HEK293 (cell line): Measurements from ENCODE around the gene HDAC7.
A peak's percentile ranks its signal among the peaks of the same experiment; 100 is the strongest.
"Not testable (repeated sequence)": the region's sequence is repeated elsewhere in the genome, so short reads cannot be mapped to it uniquely, and the experiment has no call there.

Source experiments
- CTCF ChIA-PET: fragments of 350-600 bp; formaldehyde crosslinking; extraction: SDS; loops from one replicate; lab custom pipeline; 2021; ENCODE audit warnings: antibody characterized with exemption; lab: Yijun Ruan, JAX
- POLR2A ChIA-PET: fragments of 300-600 bp; formaldehyde crosslinking; extraction: SDS; loops from one replicate; lab custom pipeline; 2020; ENCODE audit warnings: antibody characterized with exemption, inconsistent platforms; lab: Yijun Ruan, JAX
- H3K27ac ChIP-seq: fragments of 200-500 bp; sonication (Bioruptor generic); 2 replicates; pipeline ENCODE4 v1.5.1; 2014; ENCODE audit warnings: low read depth, low read length, control low read depth, inconsistent platforms; ENCODE audit errors: extremely low read depth
- H3K36me3 ChIP-seq, 2 experiments: fragments of 200-500 bp in 1 of 2; sonication (Bioruptor generic) in 1 of 2; 1 replicate in 1 of 2; 2 replicates in 1 of 2; pipeline ENCODE4 v1.5.1; 2014 to 2017; ENCODE audit warnings: inconsistent platforms in 2 of 2, low read length in 2 of 2; ENCODE audit not compliant: control insufficient read depth in 2 of 2, insufficient read depth in 1 of 2
- H3K4me1 ChIP-seq: fragments of 200-500 bp; sonication (Bioruptor generic); 2 replicates; pipeline ENCODE4 v1.5.1; 2014; ENCODE audit warnings: mild to moderate bottlenecking, low read length, inconsistent platforms; ENCODE audit not compliant: control insufficient read depth, insufficient read depth
- H3K4me3 ChIP-seq: 2 replicates; pipeline ENCODE4 v1.5.1; 2011; ENCODE audit warnings: low read depth, mild to moderate bottlenecking, control low read depth, low read length, moderate library complexity
- H3K9me3 ChIP-seq: fragments of 200-500 bp; sonication (Bioruptor generic); 2 replicates; pipeline ENCODE4 v1.5.1; 2014; ENCODE audit warnings: low read depth, low read length, inconsistent platforms; ENCODE audit not compliant: control insufficient read depth, insufficient read depth
- EGR2 ChIP-seq: fragments of 450-650 bp; formaldehyde crosslinking; IDR thresholded peaks from 2 replicates; pipeline ENCODE4 v1.5.1; 2016; ENCODE audit warnings: low read depth, missing biosample characterization, missing genetic modification characterization
- FEZF1 ChIP-seq: fragments of 450-650 bp; formaldehyde crosslinking; IDR thresholded peaks from 2 replicates; pipeline ENCODE4 v1.5.1; 2016; ENCODE audit warnings: missing biosample characterization, missing genetic modification characterization
- GLIS1 ChIP-seq: fragments of 450-650 bp; formaldehyde crosslinking; IDR thresholded peaks from 2 replicates; pipeline ENCODE4 v1.5.1; 2016; ENCODE audit warnings: missing biosample characterization, missing genetic modification characterization
- GLIS2 ChIP-seq: fragments of 450-650 bp; formaldehyde crosslinking; IDR thresholded peaks from 2 replicates; pipeline ENCODE4 v1.5.1; 2016; ENCODE audit warnings: missing biosample characterization, missing genetic modification characterization
- HOXD13 ChIP-seq: sonication (generic); formaldehyde crosslinking; IDR thresholded peaks from 2 replicates; pipeline ENCODE4 v1.8.0; 2022; ENCODE audit warnings: missing genetic modification reagents, borderline replicate concordance
- KLF10 ChIP-seq: fragments of 450-650 bp; IDR thresholded peaks from 2 replicates; pipeline ENCODE4 v1.5.1; 2018; ENCODE audit warnings: missing biosample characterization, mild to moderate bottlenecking, missing genetic modification characterization
- MYNN ChIP-seq: fragments of 450-650 bp; formaldehyde crosslinking; IDR thresholded peaks from 2 replicates; pipeline ENCODE4 v1.5.1; 2016; ENCODE audit warnings: missing biosample characterization, missing genetic modification characterization, borderline replicate concordance
- OSR2 ChIP-seq: fragments of 450-650 bp; formaldehyde crosslinking; IDR thresholded peaks from 2 replicates; pipeline ENCODE4 v1.5.1; 2016; ENCODE audit warnings: missing biosample characterization, missing genetic modification characterization
- SCRT2 ChIP-seq: fragments of 450-650 bp; formaldehyde crosslinking; IDR thresholded peaks from 2 replicates; pipeline ENCODE4 v1.5.1; 2016; ENCODE audit warnings: missing biosample characterization, missing genetic modification characterization
- SP7 ChIP-seq: fragments of 450-650 bp; formaldehyde crosslinking; IDR thresholded peaks from 2 replicates; pipeline ENCODE4 v1.5.1; 2016; ENCODE audit warnings: missing biosample characterization, missing genetic modification characterization
- WT1 ChIP-seq: fragments of 450-650 bp; formaldehyde crosslinking; IDR thresholded peaks from 2 replicates; pipeline ENCODE4 v1.5.1; 2016; ENCODE audit warnings: missing biosample characterization, missing genetic modification characterization
- ZBTB17 ChIP-seq: fragments of 450-650 bp; formaldehyde crosslinking; IDR thresholded peaks from 2 replicates; pipeline ENCODE4 v1.5.1; 2016; ENCODE audit warnings: missing biosample characterization, missing genetic modification characterization
- ZBTB8A ChIP-seq: fragments of 450-650 bp; formaldehyde crosslinking; IDR thresholded peaks from 2 replicates; pipeline ENCODE4 v1.5.1; 2016; ENCODE audit warnings: missing biosample characterization, missing genetic modification characterization
- ZFP3 ChIP-seq: fragments of 450-650 bp; formaldehyde crosslinking; IDR thresholded peaks from 2 replicates; pipeline ENCODE4 v1.5.1; 2016; ENCODE audit warnings: low read depth, missing biosample characterization, missing genetic modification characterization
- ZIC2 ChIP-seq: fragments of 450-650 bp; formaldehyde crosslinking; IDR thresholded peaks from 2 replicates; pipeline ENCODE4 v1.5.1; 2016; ENCODE audit warnings: missing biosample characterization, missing genetic modification characterization
- ZNF138 ChIP-seq: fragments of 450-650 bp; formaldehyde crosslinking; IDR thresholded peaks from 2 replicates; pipeline ENCODE4 v1.5.1; 2016; ENCODE audit warnings: missing biosample characterization, missing genetic modification characterization, borderline replicate concordance
- ZNF184 ChIP-seq: fragments of 450-650 bp; IDR thresholded peaks from 2 replicates; pipeline ENCODE4 v1.5.1; 2018; ENCODE audit warnings: missing biosample characterization, mild to moderate bottlenecking, missing genetic modification characterization
- ZNF501 ChIP-seq: fragments of 450-650 bp; formaldehyde crosslinking; IDR thresholded peaks from 2 replicates; pipeline ENCODE4 v1.5.1; 2016; ENCODE audit warnings: missing biosample characterization, missing genetic modification characterization
- TF ChIP-seq, protein P1 (sequence below): fragments of 450-650 bp; formaldehyde crosslinking; IDR thresholded peaks from 2 replicates; pipeline ENCODE4 v1.5.1; 2016; ENCODE audit warnings: missing biosample characterization, missing genetic modification characterization
- TF ChIP-seq, protein P2 (sequence below): fragments of 450-650 bp; formaldehyde crosslinking; IDR thresholded peaks from 2 replicates; pipeline ENCODE4 v1.5.1; 2016; ENCODE audit warnings: missing biosample characterization, missing genetic modification characterization, low read depth
- TF ChIP-seq, protein P3 (sequence below): fragments of 450-650 bp; formaldehyde crosslinking; IDR thresholded peaks from 2 replicates; pipeline ENCODE4 v1.5.1; 2016; ENCODE audit warnings: missing biosample characterization, missing genetic modification characterization
- TF ChIP-seq, protein P4 (sequence below): fragments of 450-650 bp; formaldehyde crosslinking; IDR thresholded peaks from 2 replicates; pipeline ENCODE4 v1.5.1; 2016; ENCODE audit warnings: missing biosample characterization, missing genetic modification characterization

The HDAC7 gene

DNA sequence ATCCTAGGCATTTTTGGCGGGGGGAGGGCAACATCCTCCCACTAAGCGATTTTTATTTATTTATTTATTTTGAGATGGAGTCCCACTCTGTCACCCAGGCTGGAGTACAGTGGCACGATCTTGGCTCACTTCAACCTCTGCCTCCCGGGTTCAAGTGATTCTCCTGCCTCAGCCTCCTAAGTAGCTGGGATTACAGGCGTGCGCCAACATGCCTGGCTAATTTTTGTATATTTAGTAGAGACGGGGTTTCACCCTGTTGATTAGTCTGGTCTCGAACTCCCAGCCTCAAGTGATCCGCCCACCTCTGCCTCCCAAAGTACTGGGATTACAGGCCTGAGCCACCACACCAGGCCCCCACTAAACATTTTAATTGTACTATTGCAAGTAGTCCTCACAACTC, 10.2 kb downstream of the HDAC7 start:
- TF ChIP-seq ZBTB17 (tag by site-specific recombination), result peak; percentile 85
- TF ChIP-seq SCRT2 (tag by site-specific recombination), result peak; percentile 26; the same call in 1 of the 2 replicates
- TF ChIP-seq EGR2, result peak; percentile 16; the same call in 1 of the 2 replicates
- peak; percentile 54; the same call in 1 of the 2 replicates for TF ChIP-seq OSR2 (tag by site-specific recombination)
- TF ChIP-seq WT1 (tag by site-specific recombination), result peak; percentile 40; the same call in 1 of the 2 replicates
- TF ChIP-seq, all 188 proteins: peak for 5; not testable (repeated sequence) for 183
- ChIA-PET CTCF (interaction anchor here (0.7 to 14.1 kb wide), 5 partner anchors 9 to 67 kb away, joined by 3 to 234 read pairs (median 17); no protein-coding TSS in a partner anchor), POLR2A (interaction anchor here (0.6 to 1.5 kb wide), 2 partner anchors 19 to 125 kb away, joined by 3 to 5 read pairs; no protein-coding TSS in a partner anchor)
- H3K36me3 ChIP-seq, result peaks cover 0 to 13% of the 10 kb centered on the region in 2 experiments; a peak in 1 of 3 replicates
- H3K4me1 ChIP-seq, result peaks cover 26% of the 10 kb centered on the region
- not testable (repeated sequence) for H3K27ac ChIP-seq, H3K9me3 ChIP-seq, H3K4me3 ChIP-seq

DNA sequence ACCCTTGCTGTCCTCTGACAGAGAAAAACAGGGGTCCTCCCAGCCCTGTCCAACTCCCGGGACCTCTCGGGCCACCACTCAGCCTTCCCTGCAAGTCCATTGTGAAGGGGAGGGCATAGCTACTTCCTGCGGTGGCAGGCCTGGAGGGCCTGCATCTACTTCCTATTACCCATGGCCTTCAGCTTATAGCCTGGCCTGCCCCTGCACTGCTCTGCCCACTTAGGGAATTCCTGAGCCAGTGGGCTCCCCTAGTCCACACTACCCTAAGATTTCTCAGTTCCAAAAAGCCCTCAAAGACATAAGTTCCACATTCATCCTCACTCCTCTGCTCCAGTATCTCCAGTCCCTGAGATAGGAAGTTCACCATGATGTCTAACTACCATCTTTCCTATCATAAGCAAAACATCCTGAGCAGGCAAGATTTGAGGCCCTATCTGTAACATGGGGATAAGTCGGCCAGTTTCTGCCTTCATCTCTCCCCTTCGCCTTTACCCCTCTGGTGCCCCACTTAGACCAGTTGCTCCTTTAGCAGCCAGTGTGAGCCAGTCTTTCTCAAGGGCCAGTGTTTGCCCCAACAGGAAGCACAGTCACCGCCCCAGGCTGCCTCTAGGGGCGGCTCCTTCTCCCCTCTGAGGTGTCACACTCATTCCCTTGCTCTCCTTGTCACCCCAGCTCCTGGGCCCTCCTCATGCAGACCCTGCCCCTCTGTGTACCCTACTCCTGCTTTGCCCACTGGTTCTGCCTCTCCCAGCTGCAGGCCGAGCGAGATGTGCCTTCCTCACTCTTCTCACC, 10.9 kb downstream of the HDAC7 start:
- TF ChIP-seq, protein P1, sequence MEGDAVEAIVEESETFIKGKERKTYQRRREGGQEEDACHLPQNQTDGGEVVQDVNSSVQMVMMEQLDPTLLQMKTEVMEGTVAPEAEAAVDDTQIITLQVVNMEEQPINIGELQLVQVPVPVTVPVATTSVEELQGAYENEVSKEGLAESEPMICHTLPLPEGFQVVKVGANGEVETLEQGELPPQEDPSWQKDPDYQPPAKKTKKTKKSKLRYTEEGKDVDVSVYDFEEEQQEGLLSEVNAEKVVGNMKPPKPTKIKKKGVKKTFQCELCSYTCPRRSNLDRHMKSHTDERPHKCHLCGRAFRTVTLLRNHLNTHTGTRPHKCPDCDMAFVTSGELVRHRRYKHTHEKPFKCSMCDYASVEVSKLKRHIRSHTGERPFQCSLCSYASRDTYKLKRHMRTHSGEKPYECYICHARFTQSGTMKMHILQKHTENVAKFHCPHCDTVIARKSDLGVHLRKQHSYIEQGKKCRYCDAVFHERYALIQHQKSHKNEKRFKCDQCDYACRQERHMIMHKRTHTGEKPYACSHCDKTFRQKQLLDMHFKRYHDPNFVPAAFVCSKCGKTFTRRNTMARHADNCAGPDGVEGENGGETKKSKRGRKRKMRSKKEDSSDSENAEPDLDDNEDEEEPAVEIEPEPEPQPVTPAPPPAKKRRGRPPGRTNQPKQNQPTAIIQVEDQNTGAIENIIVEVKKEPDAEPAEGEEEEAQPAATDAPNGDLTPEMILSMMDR, result peak; percentile 37; the same call in 1 of the 2 replicates
- TF ChIP-seq ZFP3 (tag by site-specific recombination) (no peak), HOXD13 (CRISPR knock-in tag) (no peak), FEZF1 (tag by site-specific recombination) (peak; percentile 44)
- ChIA-PET POLR2A (interaction anchor here (0.6 to 2.2 kb wide), 6 partner anchors 9 to 125 kb away, joined by 3 to 13 read pairs (median 6); partner anchors contain the start of gene HDAC7), CTCF (interaction anchor here (0.7 to 14.1 kb wide), 8 partner anchors 9 to 91 kb away, joined by 3 to 234 read pairs (median 10); no protein-coding TSS in a partner anchor)
- H3K36me3 ChIP-seq, result peaks cover 0 to 20% of the 10 kb centered on the region in 2 experiments; a peak in 1 of 3 replicates
- peaks cover 25% of the 10 kb centered on the region for H3K4me1 ChIP-seq
- H3K9me3 ChIP-seq, result no peaks in the 10 kb centered on the region
- H3K27ac ChIP-seq, result no peak overlapping the region
- no peak overlapping the region for H3K4me3 ChIP-seq

DNA sequence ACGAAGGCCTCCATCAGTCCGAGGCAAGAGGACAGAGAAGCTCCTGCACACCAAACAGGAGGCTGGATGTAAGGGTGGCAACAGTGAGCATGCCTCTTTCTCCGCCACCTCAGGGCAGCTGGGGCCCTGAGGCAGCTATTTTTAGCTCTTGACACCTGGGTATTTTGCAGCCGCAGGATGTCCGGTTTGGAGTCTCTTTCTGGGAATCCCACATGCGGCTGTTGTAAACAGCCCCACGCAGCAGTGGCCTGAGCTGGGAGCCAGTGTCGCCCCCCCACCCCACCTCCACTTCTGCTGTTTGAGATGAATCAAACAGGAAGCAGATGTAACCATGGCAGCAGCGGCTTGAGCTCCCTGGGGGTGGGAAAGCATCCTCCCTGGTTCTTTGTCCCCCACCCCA, 11.7 kb downstream of the HDAC7 start:
- H3K4me3 ChIP-seq, result no peak overlapping the region
- ChIA-PET POLR2A (interaction anchor here (0.8 to 2.2 kb wide), 5 partner anchors 9 to 52 kb away, joined by 3 to 13 read pairs (median 7); partner anchors contain the start of gene HDAC7), CTCF (interaction anchor here (0.5 to 14.1 kb wide), 10 partner anchors 9 to 90 kb away, joined by 3 to 234 read pairs (median 8); no protein-coding TSS in a partner anchor)
- no peak overlapping the region for H3K27ac ChIP-seq
- peaks cover 19% of the 10 kb centered on the region for H3K4me1 ChIP-seq
- no peaks in the 10 kb centered on the region for H3K9me3 ChIP-seq
- peaks cover 0 to 24% of the 10 kb centered on the region in 2 experiments; a peak in 1 of 3 replicates for H3K36me3 ChIP-seq
- TF ChIP-seq SP7 (tag by site-specific recombination) (no peak), ZNF184 (tag by site-specific recombination) (no peak), ZNF138 (tag by site-specific recombination) (no peak), ZBTB8A (tag by site-specific recombination) (no peak), GLIS1 (tag by site-specific recombination) (peak; percentile 62; the same call in 1 of the 2 replicates), GLIS2 (tag by site-specific recombination) (no peak), ZNF501 (no peak), MYNN (tag by site-specific recombination) (no peak), EGR2 (0 out of 2 replicates have a peak, but pooled peaks have one; percentile 12), KLF10 (tag by site-specific recombination) (no peak), ZIC2 (tag by site-specific recombination) (no peak)
- TF ChIP-seq, protein P2, sequence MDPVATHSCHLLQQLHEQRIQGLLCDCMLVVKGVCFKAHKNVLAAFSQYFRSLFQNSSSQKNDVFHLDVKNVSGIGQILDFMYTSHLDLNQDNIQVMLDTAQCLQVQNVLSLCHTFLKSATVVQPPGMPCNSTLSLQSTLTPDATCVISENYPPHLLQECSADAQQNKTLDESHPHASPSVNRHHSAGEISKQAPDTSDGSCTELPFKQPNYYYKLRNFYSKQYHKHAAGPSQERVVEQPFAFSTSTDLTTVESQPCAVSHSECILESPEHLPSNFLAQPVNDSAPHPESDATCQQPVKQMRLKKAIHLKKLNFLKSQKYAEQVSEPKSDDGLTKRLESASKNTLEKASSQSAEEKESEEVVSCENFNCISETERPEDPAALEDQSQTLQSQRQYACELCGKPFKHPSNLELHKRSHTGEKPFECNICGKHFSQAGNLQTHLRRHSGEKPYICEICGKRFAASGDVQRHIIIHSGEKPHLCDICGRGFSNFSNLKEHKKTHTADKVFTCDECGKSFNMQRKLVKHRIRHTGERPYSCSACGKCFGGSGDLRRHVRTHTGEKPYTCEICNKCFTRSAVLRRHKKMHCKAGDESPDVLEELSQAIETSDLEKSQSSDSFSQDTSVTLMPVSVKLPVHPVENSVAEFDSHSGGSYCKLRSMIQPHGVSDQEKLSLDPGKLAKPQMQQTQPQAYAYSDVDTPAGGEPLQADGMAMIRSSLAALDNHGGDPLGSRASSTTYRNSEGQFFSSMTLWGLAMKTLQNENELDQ (tag by site-specific recombination), result no peak
- TF ChIP-seq, protein P3, sequence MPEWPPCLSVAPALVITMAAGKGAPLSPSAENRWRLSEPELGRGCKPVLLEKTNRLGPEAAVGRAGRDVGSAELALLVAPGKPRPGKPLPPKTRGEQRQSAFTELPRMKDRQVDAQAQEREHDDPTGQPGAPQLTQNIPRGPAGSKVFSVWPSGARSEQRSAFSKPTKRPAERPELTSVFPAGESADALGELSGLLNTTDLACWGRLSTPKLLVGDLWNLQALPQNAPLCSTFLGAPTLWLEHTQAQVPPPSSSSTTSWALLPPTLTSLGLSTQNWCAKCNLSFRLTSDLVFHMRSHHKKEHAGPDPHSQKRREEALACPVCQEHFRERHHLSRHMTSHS (tag by site-specific recombination), result no peak
- TF ChIP-seq, protein P4, sequence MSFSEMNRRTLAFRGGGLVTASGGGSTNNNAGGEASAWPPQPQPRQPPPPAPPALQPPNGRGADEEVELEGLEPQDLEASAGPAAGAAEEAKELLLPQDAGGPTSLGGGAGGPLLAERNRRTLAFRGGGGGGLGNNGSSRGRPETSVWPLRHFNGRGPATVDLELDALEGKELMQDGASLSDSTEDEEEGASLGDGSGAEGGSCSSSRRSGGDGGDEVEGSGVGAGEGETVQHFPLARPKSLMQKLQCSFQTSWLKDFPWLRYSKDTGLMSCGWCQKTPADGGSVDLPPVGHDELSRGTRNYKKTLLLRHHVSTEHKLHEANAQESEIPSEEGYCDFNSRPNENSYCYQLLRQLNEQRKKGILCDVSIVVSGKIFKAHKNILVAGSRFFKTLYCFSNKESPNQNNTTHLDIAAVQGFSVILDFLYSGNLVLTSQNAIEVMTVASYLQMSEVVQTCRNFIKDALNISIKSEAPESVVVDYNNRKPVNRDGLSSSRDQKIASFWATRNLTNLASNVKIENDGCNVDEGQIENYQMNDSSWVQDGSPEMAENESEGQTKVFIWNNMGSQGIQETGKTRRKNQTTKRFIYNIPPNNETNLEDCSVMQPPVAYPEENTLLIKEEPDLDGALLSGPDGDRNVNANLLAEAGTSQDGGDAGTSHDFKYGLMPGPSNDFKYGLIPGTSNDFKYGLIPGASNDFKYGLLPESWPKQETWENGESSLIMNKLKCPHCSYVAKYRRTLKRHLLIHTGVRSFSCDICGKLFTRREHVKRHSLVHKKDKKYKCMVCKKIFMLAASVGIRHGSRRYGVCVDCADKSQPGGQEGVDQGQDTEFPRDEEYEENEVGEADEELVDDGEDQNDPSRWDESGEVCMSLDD (tag by site-specific recombination), result no peak
